SKM-1 treated with dmso at 0.1 percent for 144 hours (cell line): ENCODE measurements around the gene DTX3.

Experiments used
- DNase-seq: peaks from one replicate; lab custom pipeline; 2025; ENCODE audit not compliant: unreplicated experiment; lab: John Stamatoyannopoulos, UW

Gene DTX3

DNA sequence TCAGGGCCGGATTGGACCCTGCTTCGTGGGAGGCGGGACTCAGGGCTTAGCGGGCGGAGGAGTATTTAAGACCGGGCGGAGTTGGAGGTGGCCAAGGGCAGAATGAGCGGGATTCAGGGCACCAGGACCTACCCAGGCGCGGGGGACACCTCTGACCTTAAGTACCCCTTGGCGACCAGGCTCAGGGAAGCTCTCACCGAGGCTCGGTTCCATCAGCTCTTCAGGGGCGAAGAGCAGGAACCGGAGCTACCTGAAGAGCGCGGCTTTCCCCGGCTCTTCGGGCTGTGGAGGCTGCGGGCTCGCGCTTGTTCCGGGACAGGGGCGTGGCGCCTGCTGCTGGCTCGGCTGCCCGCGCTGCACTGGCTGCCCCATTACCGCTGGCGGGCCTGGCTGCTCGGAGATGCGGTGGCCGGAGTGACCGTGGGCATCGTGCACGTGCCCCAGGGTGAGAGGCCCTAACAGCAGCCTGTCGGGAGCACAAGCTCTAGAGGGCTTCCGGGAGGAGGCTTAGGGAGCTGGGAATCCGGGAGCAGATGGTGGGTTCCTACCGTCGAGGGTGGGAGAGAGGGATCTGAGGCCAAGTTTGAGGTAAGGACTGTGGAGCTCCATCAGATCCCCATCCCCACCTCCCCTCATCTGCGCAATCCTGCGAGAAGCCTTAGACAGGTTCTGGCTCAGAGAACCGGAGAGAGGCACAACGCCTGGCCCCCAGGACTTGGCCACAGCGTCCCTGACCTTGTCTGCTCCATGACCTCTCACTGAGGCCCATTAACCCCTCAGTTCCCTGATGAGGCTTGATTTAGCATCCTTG, 15.0 kb downstream of the DTX3 start:
- DNase-seq = no peak

DNA sequence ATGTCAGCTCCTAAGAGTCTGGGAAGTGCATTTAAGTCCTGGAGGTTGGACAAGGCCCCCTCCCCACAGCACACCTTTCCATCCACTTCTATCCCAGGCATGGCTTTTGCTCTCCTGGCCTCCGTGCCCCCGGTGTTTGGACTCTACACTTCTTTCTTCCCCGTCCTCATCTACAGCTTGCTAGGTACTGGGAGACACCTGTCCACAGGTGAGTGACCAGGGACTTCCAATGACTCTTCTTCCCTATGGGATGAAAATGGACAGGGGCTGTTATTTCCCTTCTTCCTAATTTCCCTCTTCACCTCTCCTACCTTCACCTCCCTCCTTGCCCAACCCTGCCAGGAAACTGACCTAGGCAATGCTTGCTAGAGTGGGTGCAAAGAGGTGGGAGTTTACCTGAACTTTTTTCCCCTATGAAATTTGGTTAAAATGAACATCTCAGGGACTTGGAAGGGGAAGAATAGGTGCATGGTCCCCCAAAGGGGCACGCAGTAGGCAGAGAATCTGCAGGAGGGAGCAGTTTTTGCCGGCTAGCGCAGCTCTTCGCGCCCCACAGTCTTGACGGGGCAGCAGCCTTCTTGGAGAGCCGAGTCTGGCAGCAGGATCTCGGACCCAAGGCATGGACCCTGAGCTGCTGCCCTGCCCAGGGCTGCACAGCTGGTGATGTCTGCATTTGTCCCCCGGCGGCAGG, 15.8 kb downstream of the DTX3 start:
- no peak for DNase-seq

GRCh38 chr12:57620936-57621496, 16.4 kb downstream of the DTX3 start:
- DNase-seq = no peak

GRCh38 chr12:57621497-57622292, 17.1 kb downstream of the DTX3 start:
- no peak for DNase-seq

GRCh38 chr12:57622293-57623245, 17.9 kb downstream of the DTX3 start:
- DNase-seq = no peak

DNA sequence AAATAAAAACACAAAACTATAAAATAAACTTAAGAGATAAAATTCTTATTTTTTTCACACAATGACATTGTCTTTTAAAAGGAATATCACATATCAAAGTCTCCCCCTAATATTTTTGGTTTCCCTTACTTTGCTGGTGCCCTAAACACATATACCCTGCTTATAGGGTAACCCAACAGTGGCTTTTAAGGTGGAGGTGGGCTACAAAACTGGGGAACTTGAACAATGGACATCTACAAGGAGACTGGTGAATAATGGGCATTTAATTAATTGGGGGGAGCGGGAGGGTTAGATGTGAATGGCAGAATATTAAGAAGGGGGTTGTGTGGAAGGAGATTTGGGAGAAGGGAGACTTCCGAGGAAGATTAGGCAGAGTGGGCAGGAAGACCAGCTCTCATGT, 18.8 kb downstream of the DTX3 start:
- DNase-seq = no peak

DNA sequence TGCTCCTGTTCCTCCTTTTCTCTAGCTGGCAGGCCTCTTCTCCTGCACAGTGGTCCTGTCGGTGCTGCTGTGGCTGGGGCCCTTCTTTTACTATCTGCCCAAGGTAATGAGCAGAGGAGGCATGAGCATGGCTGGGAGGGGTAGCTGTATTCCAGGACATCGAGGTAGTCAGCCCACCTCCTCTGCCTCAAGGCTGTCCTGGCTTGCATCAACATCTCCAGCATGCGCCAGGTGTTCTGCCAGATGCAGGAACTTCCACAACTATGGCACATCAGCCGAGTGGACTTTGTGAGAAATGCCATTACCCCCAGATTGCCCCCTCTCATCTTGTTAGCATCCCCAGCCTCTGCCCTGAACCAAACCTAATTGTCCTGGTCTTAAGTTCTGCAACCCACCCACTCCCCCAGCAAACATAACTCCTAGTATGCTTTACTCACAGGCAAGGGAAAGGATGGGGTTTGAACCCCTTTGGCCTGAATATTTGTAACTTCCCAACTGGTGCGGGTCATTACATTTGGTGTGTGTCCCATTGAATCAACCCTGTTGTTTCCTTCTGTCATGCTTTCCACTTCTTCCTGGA, 19.3 kb downstream of the DTX3 start:
- no peak for DNase-seq

GRCh38 chr12:57624441-57625220, 20.0 kb downstream of the DTX3 start:
- no peak for DNase-seq

- DNase-seq = no peak
These were observed 20.8 kb downstream of the DTX3 start for GRCh38 chr12:57625261-57626032.

- no peak for DNase-seq
These were observed 21.7 kb downstream of the DTX3 start for GRCh38 chr12:57626111-57626920.

GRCh38 chr12:57626921-57627445, 22.4 kb downstream of the DTX3 start:
- no peak for DNase-seq

- DNase-seq = no peak
These were observed 23.1 kb downstream of the DTX3 start for GRCh38 chr12:57627501-57628279.

DNA sequence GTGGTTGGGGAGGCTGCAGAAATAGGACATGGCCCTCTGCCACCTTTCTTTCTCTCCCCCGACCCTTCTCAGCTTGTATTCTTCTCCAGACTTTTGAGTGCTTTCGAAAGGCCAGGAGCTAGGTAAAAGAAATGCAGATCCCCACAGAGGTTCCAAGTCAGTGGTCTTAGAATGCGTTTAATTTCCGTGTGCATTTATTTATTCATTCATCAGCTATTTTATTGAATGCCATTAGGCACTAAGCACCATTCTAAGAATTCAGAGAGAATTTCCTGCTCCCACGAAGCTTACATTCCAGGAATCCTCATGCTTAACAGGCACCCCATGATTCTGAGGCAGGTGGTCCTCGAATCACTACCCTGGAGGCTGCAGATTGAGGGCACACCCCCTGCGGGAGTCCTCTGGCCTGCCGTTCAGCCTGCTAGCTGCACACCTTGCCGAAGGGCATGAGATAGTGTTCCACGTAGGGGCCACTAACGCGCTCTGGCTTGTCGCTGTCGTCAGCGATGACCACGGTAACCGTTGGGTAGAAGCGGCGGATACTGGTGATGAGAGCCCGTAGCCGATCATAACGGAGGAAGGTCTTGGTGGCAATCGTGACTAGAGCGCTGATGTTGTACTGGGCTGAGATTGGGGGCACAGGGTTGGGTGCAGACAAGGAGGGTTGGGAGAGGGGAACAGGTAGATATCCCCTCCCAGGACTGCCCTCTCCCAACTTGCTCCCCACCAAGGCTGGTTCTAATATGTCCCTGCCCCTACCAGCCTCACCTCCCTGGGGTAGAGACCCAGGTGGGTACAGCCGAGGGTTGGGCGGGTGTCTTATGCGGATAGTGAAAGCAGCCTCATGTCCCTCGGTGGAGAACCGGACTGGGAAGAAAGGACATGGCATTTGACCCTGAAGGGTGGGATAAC, 23.9 kb downstream of the DTX3 start:
- DNase-seq = no peak

DNA sequence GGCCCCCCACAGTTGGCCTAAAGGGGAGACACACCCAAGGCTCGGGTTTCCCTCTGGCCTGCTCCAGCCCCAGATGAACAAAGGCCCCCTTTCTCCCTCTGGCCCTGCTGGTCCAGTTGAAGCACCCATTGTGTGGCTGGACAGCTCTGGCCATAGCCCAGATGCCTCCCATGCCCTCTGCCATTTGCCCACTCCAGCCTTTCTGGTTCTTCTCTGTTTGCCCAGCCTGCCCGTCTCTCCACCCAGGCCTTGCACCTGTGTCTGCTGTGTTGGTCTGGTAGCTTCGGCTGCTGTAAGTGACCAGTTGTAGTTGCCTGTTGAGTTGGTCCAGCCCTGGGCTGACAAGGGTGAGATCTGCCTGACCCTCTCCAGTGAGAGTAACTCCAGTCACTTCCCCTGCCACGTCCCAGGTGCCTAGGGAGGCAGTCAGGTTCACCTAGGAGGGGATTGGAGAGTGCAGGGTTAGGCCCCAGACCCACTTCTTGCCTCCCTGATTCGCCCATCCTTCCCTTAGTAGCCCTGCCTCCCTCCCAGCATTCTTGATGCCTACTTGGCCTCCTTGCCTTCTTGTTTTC, 25.4 kb downstream of the DTX3 start:
- no peak for DNase-seq

GRCh38 chr12:57630891-57631433, 26.3 kb downstream of the DTX3 start:
- DNase-seq = no peak
